ENCODE measurements around the gene RUVBL2. TPM values are rescaled to one million over a fixed set of nuclear protein-coding genes. Genes with fewer than 3 reads are reported as not detected.
A peak's percentile ranks its signal among the peaks of the same experiment; 100 is the strongest.

RUVBL2 gene
- total RNA-seq (10 to 100 TPM; 20.2 to 25.5 TPM), total RNA-seq (19.2 to 48.3 reads per million in 2 donors)

- Mint-ChIP-seq H3K27ac (peak within 1 kb of the TSS; percentile 96), H3K4me3 (peak within 1 kb of the TSS; percentile 98), H3K27me3 (no peaks in the 10 kb centered on the region), H3K4me1 (peaks cover 41% of the 10 kb centered on the region), H3K36me3 (ENCODE audit: low read depth) (peaks cover 4% of the 10 kb centered on the region)
- ATAC-seq (peak; percentile 93), DNase-seq (peak; percentile 99)
- H3K9me3 ChIP-seq (ENCODE audit: control insufficient read depth, low read length, poor library complexity, severe bottlenecking) = no peaks in the 10 kb centered on the region
Observed at GRCh38 chr19:48993175-48994034, at the start of gene RUVBL2, which contains the start of gene GYS1. Gene RUVBL2, plus strand, starts transcription at chr19:48993887. Its CDS starts 25 bp downstream, at chr19:48993912. Gene GYS1, minus strand, starts transcription at chr19:48993309. Its CDS starts 197 bp downstream, at chr19:48993112.

DNA sequence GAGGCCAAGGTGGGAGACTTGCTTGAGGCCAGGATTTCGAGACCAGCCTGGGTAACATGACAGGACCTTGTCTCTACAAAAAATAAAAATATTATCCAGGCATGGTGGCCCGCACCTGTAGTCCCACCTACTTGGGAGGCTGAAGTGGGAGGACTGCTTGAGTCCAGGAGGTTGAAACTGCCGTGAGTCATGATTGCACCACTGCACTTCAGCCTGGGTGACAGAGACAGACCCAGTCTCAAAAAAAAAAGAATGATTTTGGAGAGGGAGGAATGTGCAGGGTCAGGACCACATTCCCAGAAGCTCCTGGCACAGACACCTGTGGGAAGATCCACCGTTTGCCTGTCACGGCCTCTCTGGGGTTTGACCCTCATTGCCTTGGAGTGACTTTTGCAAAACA, 48.3 kb upstream of the RUVBL2 start:
- no peaks in the 10 kb centered on the region for H3K9me3 ChIP-seq (ENCODE audit: control insufficient read depth, low read length, poor library complexity, severe bottlenecking)
- no peak overlapping the region for H3K27ac Mint-ChIP-seq
- DNase-seq (no peak), ATAC-seq (no peak)
- H3K4me3 Mint-ChIP-seq = no peak overlapping the region
- H3K27me3 Mint-ChIP-seq = no peaks in the 10 kb centered on the region
- no peaks in the 10 kb centered on the region for H3K4me1 Mint-ChIP-seq
- H3K36me3 Mint-ChIP-seq (ENCODE audit: low read depth) = no peaks in the 10 kb centered on the region

GRCh38 chr19:48945817-48946216, 47.9 kb upstream of the RUVBL2 start:
- ATAC-seq (no peak), DNase-seq (no peak)
- Mint-ChIP-seq H3K4me1 (no peaks in the 10 kb centered on the region), H3K27ac (no peak overlapping the region), H3K27me3 (no peaks in the 10 kb centered on the region), H3K4me3 (no peak overlapping the region), H3K36me3 (ENCODE audit: low read depth) (no peaks in the 10 kb centered on the region)
- no peaks in the 10 kb centered on the region for H3K9me3 ChIP-seq (ENCODE audit: control insufficient read depth, low read length, poor library complexity, severe bottlenecking)

GRCh38 chr19:48946463-48947257, 47.0 kb upstream of the RUVBL2 start:
- ATAC-seq (no peak), DNase-seq (no peak)
- no peaks in the 10 kb centered on the region for H3K27me3 Mint-ChIP-seq
- no peaks in the 10 kb centered on the region for H3K4me1 Mint-ChIP-seq
- H3K9me3 ChIP-seq (ENCODE audit: control insufficient read depth, low read length, poor library complexity, severe bottlenecking) = no peaks in the 10 kb centered on the region
- H3K4me3 Mint-ChIP-seq = no peak overlapping the region
- no peaks in the 10 kb centered on the region for H3K36me3 Mint-ChIP-seq (ENCODE audit: low read depth)
- H3K27ac Mint-ChIP-seq = no peak overlapping the region

DNA sequence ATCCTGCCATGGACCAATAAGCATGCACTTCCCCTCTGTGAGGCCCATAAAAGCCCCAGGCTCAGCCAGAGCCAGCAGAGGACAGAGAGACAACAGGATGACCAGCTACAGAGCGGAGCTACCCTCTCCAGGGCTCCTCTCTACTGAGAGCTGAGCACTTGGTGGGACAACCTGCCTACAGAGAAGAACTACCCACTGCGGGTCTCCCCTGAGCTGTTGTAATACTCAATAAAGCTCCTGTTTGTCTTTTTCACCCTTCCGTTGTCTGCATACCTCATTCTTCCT, 46.5 kb upstream of the RUVBL2 start:
- ATAC-seq (no peak), DNase-seq (no peak)
- H3K27me3 Mint-ChIP-seq = no peaks in the 10 kb centered on the region
- no peaks in the 10 kb centered on the region for H3K4me1 Mint-ChIP-seq
- no peaks in the 10 kb centered on the region for H3K36me3 Mint-ChIP-seq (ENCODE audit: low read depth)
- H3K9me3 ChIP-seq (ENCODE audit: control insufficient read depth, low read length, poor library complexity, severe bottlenecking) = no peaks in the 10 kb centered on the region
- no peak overlapping the region for H3K4me3 Mint-ChIP-seq
- H3K27ac Mint-ChIP-seq = no peak overlapping the region

- H3K4me1 Mint-ChIP-seq = peaks cover 3% of the 10 kb centered on the region
- H3K27me3 Mint-ChIP-seq = no peaks in the 10 kb centered on the region
- no peak for ATAC-seq
- no peaks in the 10 kb centered on the region for H3K36me3 Mint-ChIP-seq (ENCODE audit: low read depth)
- no peak overlapping the region for H3K4me3 Mint-ChIP-seq
- no peak overlapping the region for H3K27ac Mint-ChIP-seq
- H3K9me3 ChIP-seq (ENCODE audit: control insufficient read depth, low read length, poor library complexity, severe bottlenecking) = no peaks in the 10 kb centered on the region
- DNase-seq = no peak
Observed at GRCh38 chr19:48950159-48950558, 43.5 kb upstream of the RUVBL2 start.

DNA sequence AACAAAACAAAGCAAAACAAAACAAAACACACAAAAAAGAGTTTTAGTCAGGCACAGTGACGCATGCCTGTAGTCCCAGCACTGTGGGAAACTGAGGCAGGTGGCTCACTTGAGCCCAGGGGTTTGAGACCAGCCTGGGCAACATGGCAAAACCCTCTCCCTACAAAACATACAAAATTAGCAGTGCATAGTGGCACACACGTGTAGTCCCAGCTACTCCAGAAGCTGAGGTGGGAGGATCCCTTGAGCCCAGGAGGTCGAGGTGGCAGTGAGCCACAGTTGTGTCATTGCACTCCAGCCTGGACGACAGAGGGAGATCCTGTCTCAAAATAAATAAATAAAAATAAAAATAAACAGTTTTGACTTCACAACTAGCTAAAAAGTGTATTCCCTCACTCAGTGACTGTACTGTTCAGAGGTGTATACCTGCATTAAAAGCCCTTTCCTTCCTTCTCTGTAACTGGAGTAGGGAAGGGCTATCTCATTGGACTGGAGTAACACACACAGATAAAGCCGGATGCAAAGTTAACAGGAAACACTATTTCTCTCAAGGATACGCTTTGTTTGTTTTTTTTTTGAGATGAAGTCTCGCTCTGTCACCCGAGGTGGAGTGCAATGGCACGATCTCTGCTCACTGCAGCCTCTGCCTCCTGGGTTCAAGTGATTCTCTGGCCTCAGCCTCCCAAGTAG, 42.7 kb upstream of the RUVBL2 start:
- H3K4me1 Mint-ChIP-seq = peaks cover 9% of the 10 kb centered on the region
- H3K4me3 Mint-ChIP-seq = no peak overlapping the region
- H3K27ac Mint-ChIP-seq = no peak overlapping the region
- no peaks in the 10 kb centered on the region for H3K9me3 ChIP-seq (ENCODE audit: control insufficient read depth, low read length, poor library complexity, severe bottlenecking)
- DNase-seq (no peak), ATAC-seq (no peak)
- H3K36me3 Mint-ChIP-seq (ENCODE audit: low read depth) = no peaks in the 10 kb centered on the region
- H3K27me3 Mint-ChIP-seq = no peaks in the 10 kb centered on the region

GRCh38 chr19:48953141-48953540, 40.5 kb upstream of the RUVBL2 start:
- no peaks in the 10 kb centered on the region for H3K9me3 ChIP-seq (ENCODE audit: control insufficient read depth, low read length, poor library complexity, severe bottlenecking)
- H3K27ac Mint-ChIP-seq = no peak overlapping the region
- H3K36me3 Mint-ChIP-seq (ENCODE audit: low read depth) = peaks cover 2% of the 10 kb centered on the region
- DNase-seq = no peak
- H3K27me3 Mint-ChIP-seq = no peaks in the 10 kb centered on the region
- H3K4me3 Mint-ChIP-seq = no peak overlapping the region
- H3K4me1 Mint-ChIP-seq = peaks cover 17% of the 10 kb centered on the region
- no peak for ATAC-seq

GRCh38 chr19:48953990-48954594, 39.6 kb upstream of the RUVBL2 start:
- Mint-ChIP-seq H3K4me3 (peak overlapping the region; percentile 93), H3K27me3 (no peaks in the 10 kb centered on the region), H3K27ac (peak overlapping the region; percentile 57), H3K4me1 (peaks cover 19% of the 10 kb centered on the region), H3K36me3 (ENCODE audit: low read depth) (peaks cover 2% of the 10 kb centered on the region)
- DNase-seq = no peak
- no peak for ATAC-seq
- H3K9me3 ChIP-seq (ENCODE audit: control insufficient read depth, low read length, poor library complexity, severe bottlenecking) = no peaks in the 10 kb centered on the region

DNA sequence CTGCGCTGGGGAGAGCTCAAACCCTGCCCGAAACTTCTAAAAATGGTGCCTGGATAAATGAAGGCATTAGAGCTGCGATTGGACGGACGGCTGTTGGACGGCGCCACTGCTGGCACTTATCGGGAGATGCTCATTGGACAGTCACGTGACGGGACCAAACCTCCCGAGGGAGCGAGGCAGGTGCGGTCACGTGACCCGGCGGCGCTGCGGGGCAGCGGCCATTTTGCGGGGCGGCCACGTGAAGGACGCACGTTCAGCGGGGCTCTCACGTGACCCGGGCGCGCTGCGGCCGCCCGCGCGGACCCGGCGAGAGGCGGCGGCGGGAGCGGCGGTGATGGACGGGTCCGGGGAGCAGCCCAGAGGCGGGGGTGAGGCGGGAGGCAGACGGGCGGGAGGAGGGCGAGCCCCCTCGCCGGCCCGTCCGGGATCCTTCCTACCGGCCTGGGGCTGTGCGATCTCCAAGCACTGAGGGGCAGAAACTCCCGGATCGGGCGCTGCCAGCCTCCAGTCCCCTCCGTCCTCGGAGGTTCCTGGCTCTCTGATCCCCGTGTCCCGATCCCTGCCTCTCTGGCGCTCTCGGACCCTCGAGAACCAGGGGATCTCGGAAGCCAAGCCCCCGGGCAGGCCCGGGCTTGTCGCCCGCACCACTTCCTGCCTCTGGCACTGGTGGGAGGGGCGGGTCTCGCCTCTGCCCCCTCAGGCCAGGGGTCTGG, 38.9 kb upstream of the RUVBL2 start, which contains the start of gene BAX:
Gene BAX (plus strand): TSS at position 281 of the 713 bp plus-strand sequence. CDS start 54 bp downstream, at position 335.
- peak within 1 kb of the TSS; percentile 93 for H3K4me3 Mint-ChIP-seq
- no peaks in the 10 kb centered on the region for H3K9me3 ChIP-seq (ENCODE audit: control insufficient read depth, low read length, poor library complexity, severe bottlenecking)
- ATAC-seq (peak; percentile 95), DNase-seq (peak; percentile 70 to 82 (median 76))
- no peaks in the 10 kb centered on the region for H3K27me3 Mint-ChIP-seq
- peaks cover 19% of the 10 kb centered on the region for H3K4me1 Mint-ChIP-seq
- peak within 1 kb of the TSS; percentile 76 for H3K27ac Mint-ChIP-seq
- H3K36me3 Mint-ChIP-seq (ENCODE audit: low read depth) = peaks cover 2% of the 10 kb centered on the region

DNA sequence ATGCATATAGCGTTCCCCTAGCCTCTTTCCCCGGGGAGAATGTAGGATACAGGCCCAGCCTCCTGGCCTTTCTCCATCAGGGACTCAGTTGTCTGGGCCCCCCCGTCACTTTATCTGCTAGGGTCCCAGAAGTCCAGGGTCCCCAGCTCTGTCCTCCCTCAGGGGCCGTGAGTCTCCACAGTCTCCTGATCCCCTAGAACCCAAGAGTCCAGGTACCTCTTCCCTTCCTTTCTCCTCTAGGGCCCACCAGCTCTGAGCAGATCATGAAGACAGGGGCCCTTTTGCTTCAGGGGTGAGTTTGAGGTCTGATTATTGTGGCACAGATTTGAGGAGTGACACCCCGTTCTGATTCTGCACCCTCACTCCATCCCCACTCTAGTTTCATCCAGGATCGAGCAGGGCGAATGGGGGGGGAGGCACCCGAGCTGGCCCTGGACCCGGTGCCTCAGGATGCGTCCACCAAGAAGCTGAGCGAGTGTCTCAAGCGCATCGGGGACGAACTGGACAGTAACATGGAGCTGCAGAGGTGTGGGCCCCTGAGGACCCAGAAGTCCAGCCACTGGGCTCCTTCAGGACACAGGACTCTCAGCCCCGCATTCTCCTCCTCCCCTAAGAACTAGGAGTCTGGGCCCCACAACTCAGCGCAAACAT, 38.3 kb upstream of the RUVBL2 start:
- Mint-ChIP-seq H3K36me3 (ENCODE audit: low read depth) (peaks cover 2% of the 10 kb centered on the region), H3K4me3 (peak overlapping the region; percentile 93), H3K27ac (peak overlapping the region; percentile 76), H3K4me1 (peaks cover 19% of the 10 kb centered on the region), H3K27me3 (no peaks in the 10 kb centered on the region)
- no peaks in the 10 kb centered on the region for H3K9me3 ChIP-seq (ENCODE audit: control insufficient read depth, low read length, poor library complexity, severe bottlenecking)
- DNase-seq (no peak), ATAC-seq (no peak)

GRCh38 chr19:48958006-48958405, 35.7 kb upstream of the RUVBL2 start:
- H3K27me3 Mint-ChIP-seq = no peaks in the 10 kb centered on the region
- H3K36me3 Mint-ChIP-seq (ENCODE audit: low read depth) = peaks cover 2% of the 10 kb centered on the region
- ATAC-seq (no peak), DNase-seq (no peak)
- H3K4me1 Mint-ChIP-seq = peaks cover 38% of the 10 kb centered on the region
- H3K9me3 ChIP-seq (ENCODE audit: control insufficient read depth, low read length, poor library complexity, severe bottlenecking) = no peaks in the 10 kb centered on the region
- H3K27ac Mint-ChIP-seq = no peak overlapping the region
- no peak overlapping the region for H3K4me3 Mint-ChIP-seq

Data from T-helper 17 cell (primary cell).